Activated CD8-positive, alpha-beta memory T cell treated with anti-CD3 and anti-CD28 coated beads, Interleukin-2, amount 50 U/mL, for 24 hours (primary cell): ENCODE results near the gene OR10G3.

Experiments used
- DNase-seq: peaks from one replicate; pipeline ENCODE4 v3.0.0-alpha.2; 2020; ENCODE audit errors: extremely low read depth

OR10G3 gene

GRCh38 chr14:21535545-21536417 is 44.1 kb downstream of the OR10G3 start:
- no peak for DNase-seq

DNA sequence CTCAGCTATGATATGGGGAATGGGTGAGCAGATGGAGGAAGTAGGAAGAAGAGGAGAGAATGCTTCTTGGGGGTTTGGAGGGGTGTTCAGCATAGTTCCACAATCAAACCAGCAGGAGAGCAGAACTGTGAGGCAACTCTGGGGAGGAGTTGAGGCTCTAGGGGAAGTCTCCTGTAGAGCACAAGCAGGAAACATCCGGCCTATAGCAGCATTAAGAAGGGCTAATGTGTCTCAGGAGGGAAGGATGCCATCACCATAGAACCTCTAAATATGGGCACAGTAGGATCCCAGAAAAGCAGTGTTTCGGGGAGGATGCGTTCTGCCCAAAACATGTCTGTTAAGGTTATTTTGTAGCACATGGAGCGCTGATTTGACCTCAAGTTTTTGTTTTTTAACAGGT is 45.3 kb downstream of the OR10G3 start:
- no peak for DNase-seq

- DNase-seq = no peak
These were observed 46.6 kb downstream of the OR10G3 start for GRCh38 chr14:21533294-21533693.

DNA sequence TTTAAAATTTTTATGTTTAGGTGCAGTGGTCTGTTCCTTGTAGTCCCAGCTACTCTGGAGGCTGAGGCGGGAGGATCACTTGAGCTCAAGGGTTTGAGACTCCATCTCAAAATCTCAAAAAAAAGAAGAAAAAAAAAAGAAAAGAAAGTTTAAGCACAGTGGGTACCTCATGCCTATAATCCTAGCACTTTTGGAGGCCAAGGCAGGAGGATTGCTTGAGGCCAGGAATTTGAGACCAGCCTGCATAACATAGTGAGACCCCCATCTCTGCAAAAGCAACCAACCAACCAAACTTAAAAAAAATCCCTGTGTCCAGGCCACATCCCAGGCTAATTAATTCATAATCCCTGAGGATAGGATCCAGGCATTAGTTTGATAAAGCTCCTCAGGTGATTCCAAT is 50.4 kb downstream of the OR10G3 start:
- DNase-seq = no peak

DNA sequence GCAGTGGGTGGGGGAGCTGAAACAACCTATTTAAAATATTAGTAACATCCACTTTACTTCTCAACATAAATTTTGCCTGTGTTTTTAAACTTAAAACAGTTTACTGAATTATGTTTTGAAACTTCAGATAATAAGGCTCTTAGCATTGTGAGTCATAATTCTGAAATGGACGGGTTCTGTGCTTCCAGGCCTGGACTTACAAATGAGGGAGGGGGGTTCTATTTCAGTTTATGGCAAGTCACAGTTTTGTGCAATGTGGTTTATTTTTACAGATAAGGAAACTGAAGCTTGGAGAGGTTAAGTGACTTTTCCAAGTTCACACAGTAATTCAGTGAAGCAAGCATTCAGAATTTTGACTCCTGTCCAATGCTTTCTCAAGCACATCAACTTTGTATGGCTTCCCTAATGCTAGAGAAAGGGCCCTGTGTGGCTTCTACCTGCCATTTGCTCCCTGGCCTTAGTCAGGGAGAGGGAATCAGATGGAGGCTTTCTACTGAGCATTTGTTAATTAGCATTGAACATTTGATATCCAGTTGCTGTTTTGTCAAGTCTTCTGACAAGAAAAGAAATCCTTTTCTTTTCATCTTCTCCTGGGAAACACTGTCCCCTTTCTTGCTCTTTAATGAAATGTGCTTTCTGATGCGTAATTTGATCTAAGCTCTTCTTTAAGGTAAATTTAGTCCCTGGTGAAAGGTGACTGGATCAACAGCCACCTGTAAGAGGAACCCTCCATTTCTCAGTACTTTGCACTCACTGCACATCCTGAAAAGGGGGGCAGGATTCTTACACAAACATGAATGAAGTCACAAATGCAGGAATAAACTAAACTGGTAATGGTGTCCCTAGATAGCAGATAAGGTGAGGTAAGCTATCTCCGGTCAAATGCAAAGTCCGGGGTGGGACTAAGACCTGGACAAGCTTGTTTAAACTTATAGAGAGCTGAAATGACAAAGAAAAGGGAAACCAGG is 51.2 kb downstream of the OR10G3 start:
- no peak for DNase-seq

DNA sequence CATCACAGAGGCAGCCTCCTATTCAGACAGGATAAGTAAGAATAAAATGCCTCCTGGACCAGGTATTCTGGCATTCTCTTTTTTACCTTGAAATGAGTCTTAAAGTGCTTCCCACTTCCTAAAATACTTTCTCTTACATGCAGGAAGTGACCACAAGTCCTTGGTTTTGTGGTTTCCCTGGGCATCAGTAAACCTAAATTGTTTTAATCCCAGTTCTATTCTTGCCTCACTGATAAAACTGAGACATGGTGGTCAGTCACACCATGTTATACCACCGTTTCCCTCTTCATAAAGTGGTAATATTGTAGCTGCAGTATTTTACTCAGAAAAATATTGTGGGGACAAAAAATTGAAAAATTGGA is 52.6 kb downstream of the OR10G3 start:
- DNase-seq = no peak

- DNase-seq = no peak
These were observed 53.1 kb downstream of the OR10G3 start for GRCh38 chr14:21526672-21527317.

- peak; percentile 26 for DNase-seq
These were observed 53.8 kb downstream of the OR10G3 start, which contains the start of gene SALL2 for GRCh38 chr14:21525962-21526671. Gene SALL2, minus strand, starts transcription at chr14:21526346. Its CDS starts 219 bp downstream, at chr14:21526127.

- no peak for DNase-seq
These were observed 54.3 kb downstream of the OR10G3 start for GRCh38 chr14:21525571-21525961.

- no peak for DNase-seq
These were observed 55.0 kb downstream of the OR10G3 start for GRCh38 chr14:21524575-21525490.

DNA sequence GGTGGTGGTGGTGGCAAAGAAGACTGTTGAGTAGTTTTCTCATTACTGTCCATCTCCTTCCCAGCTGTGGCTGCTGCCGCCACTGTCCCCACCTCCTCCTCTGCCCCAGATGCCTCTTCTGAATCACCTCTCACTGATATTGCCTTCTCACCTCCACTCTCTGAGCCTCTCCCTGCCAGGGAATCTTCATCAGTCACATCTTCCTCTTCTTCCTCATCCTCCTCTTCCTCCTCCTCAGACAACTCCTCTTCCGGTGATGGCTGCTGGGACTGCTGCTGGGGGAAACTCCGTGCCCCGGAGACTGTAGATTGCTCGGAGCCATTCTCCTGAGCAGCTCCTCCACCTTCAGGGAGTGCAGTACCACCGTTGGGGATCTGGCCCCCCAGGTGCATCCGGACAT is 56.7 kb downstream of the OR10G3 start:
- DNase-seq = no peak

DNA sequence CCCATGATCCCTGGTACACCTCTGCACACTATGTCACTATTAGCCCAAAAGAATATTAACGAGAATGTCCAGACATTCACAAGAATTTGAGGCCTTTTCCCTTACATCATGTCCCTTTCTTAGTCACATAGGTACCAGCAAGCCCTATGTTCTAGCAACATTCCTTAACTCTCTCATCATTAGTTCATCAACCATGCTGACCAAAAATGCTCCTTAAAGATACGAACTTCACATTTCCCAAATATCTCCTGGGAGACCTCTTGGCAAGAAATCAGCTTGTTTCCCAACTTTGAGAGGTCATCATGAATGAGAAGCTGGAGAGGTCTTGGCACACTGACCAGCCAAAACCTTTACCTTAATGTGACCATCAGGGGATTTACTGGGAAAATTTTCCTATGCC is 58.4 kb downstream of the OR10G3 start:
- no peak for DNase-seq

- DNase-seq = no peak
These were observed 59.1 kb downstream of the OR10G3 start for GRCh38 chr14:21520767-21521166.

DNA sequence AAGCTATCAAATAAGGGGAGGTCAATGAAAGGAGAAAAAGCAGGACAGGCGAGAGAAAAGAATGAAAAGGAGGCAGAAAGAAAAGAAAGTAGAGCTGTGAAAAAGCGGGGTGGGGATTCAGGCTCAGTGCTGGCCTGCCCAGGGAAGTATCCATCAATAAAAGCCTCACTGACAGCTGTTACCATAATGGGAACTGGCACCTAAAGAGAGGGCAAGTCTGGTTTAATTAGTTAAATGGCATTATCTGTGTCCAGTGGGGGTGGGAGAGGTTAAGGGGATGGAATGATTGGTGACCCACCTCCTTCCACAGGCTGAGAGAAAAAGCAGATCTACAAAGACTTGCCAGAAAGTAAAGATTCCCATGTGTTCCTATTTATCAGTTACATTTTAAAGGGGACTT is 61.2 kb downstream of the OR10G3 start:
- DNase-seq = no peak
